Endothelial cell of umbilical vein (primary cell): ENCODE measurements around the gene MOB3A. TPM values are rescaled to one million over a fixed set of nuclear protein-coding genes. Genes with fewer than 3 reads are reported as not detected.

ENCODE experiments used
- BruUV-seq: library from RNA; stranded (reverse); fragments of 400-500 nt; replicated peaks from 2 replicates; lab custom pipeline; 2021; lab: Mats Ljungman, UMichigan
- CTCF ChIA-PET: fragments of 300-600, 350-600 bp; sonication (Branson Sonifier 250); formaldehyde crosslinking; loops from one replicate; lab custom pipeline; 2021; ENCODE audit warnings: antibody characterized with exemption, inconsistent platforms; lab: Charles Lee
- POLR2A ChIA-PET: fragments of 300-600, 350-600 bp; sonication (Branson Sonifier 250); formaldehyde crosslinking; loops from one replicate; lab custom pipeline; 2021; ENCODE audit warnings: antibody characterized with exemption, inconsistent platforms; lab: Charles Lee
- DNase-seq: peaks from one replicate; pipeline ENCODE4 v3.0.0-alpha.2; 2011; ENCODE audit warnings: low read depth, low spot score
- FAIRE-seq: peaks from 2 replicates; lab custom pipeline; 2011; peaks lifted over from hg19 to GRCh38; lab: Jason Lieb, UNC
- H2AFZ ChIP-seq: 2 replicates; pipeline ENCODE4 v1.6.0; 2012; ENCODE audit warnings: low read depth, low read length, control low read depth, inconsistent platforms
- H3K27ac ChIP-seq: 2 replicates; pipeline ENCODE4 v1.5.1; 2011; ENCODE audit warnings: low read depth, mild to moderate bottlenecking, control low read depth, low read length, moderate library complexity; ENCODE audit not compliant: insufficient read depth
- H3K27me3 ChIP-seq, 2 experiments: 2 replicates each; pipeline versions ENCODE4 v1.6.0 to v1.6.1; 2011; ENCODE audit warnings: low read length in 2 of 2, mixed read lengths in 1 of 2; ENCODE audit not compliant: control insufficient read depth in 2 of 2, insufficient read depth in 2 of 2
- H3K36me3 ChIP-seq, 2 experiments: 2 replicates in 1 of 2; 3 replicates in 1 of 2; pipeline ENCODE4 v1.5.1; 2011; ENCODE audit warnings: low read length in 2 of 2, mild to moderate bottlenecking in 1 of 2, moderate library complexity in 1 of 2; ENCODE audit not compliant: control insufficient read depth in 2 of 2, insufficient read depth in 2 of 2; ENCODE audit errors: extremely low read depth in 1 of 2
- H3K4me1 ChIP-seq: 3 replicates; pipeline ENCODE4 v1.5.1; 2011; ENCODE audit warnings: mild to moderate bottlenecking, low read length; ENCODE audit not compliant: control insufficient read depth, insufficient read depth; ENCODE audit errors: extremely low read depth
- H3K4me2 ChIP-seq: 2 replicates; pipeline ENCODE4 v1.6.1; 2011; ENCODE audit warnings: low read length, control low read depth, mixed read lengths; ENCODE audit not compliant: insufficient read depth
- H3K4me3 ChIP-seq, 3 experiments: fragments of 200-600 bp in 1 of 3; sonication (generic), shearing (Covaris generic) in 1 of 3; replicated peaks in 1 of 3; 2 replicates each; pipeline ENCODE4 v1.5.1; 2011 to 2016; ENCODE audit warnings: control low read depth in 3 of 3, low read length in 3 of 3, mild to moderate bottlenecking in 2 of 3, inconsistent platforms in 1 of 3, low read depth in 1 of 3, moderate library complexity in 1 of 3; ENCODE audit not compliant: insufficient read depth in 1 of 3
- H3K79me2 ChIP-seq: 2 replicates; pipeline ENCODE4 v1.6.0; 2012; ENCODE audit warnings: low read length, inconsistent platforms; ENCODE audit not compliant: control insufficient read depth, insufficient read depth
- H3K9ac ChIP-seq: replicated peaks from 2 replicates; pipeline ENCODE3; 2011; ENCODE audit warnings: low read length, control low read depth; ENCODE audit not compliant: insufficient read depth; ENCODE audit errors: extremely low read depth
- H3K9me1 ChIP-seq: replicated peaks from 3 replicates; pipeline ENCODE4 v1.6.0; 2011; ENCODE audit warnings: mild to moderate bottlenecking, low read length; ENCODE audit not compliant: control insufficient read depth, insufficient read depth; ENCODE audit errors: extremely low read depth
- H3K9me3 ChIP-seq: replicated peaks from 2 replicates; pipeline ENCODE4 v1.5.1; 2012; ENCODE audit warnings: low read length, inconsistent platforms; ENCODE audit not compliant: control insufficient read depth, insufficient read depth
- H4K20me1 ChIP-seq: replicated peaks from 2 replicates; pipeline ENCODE3; 2011; ENCODE audit warnings: mild to moderate bottlenecking, low read length; ENCODE audit not compliant: control insufficient read depth, insufficient read depth; ENCODE audit errors: extremely low read depth
- CTCF ChIP-seq, 2 donors: IDR thresholded peaks; 1 replicate in 1 of 2; 2 replicates in 1 of 2; pipeline ENCODE4 v1.5.1; 2011; ENCODE audit warnings: low read length in 2 of 2, mild to moderate bottlenecking in 2 of 2, moderate library complexity in 2 of 2, control low read depth in 1 of 2, inconsistent platforms in 1 of 2, low read depth in 1 of 2; ENCODE audit not compliant: insufficient read depth in 1 of 2; ENCODE audit errors: extremely low read depth in 1 of 2
- MAX ChIP-seq: IDR thresholded peaks from 2 replicates; pipeline ENCODE4 v1.6.1; 2011; ENCODE audit not compliant: insufficient read depth, insufficient read length
- POLR2A ChIP-seq: IDR thresholded peaks from 2 replicates; pipeline ENCODE4 v1.6.1; 2012; ENCODE audit warnings: low read depth, mild to moderate bottlenecking, control low read depth, low read length
- POLR2AphosphoS5 ChIP-seq: IDR thresholded peaks from 2 replicates; pipeline ENCODE4 v1.6.1; 2012; ENCODE audit warnings: low read depth, mild to moderate bottlenecking, control low read depth, low read length, moderate library complexity; ENCODE audit not compliant: insufficient read depth
- dilution Hi-C: fragments of 300-500 bp; cut with MboI; formaldehyde crosslinking; loops from one replicate; pipeline ENCODE4 v1.15.0; 2019; ENCODE audit warnings: low sequenced_read_pairs; ENCODE audit not compliant: extremely low pct_ligation_motif_present
- intact Hi-C: fragments of 100-400 bp; cut with micrococcal nuclease; formaldehyde crosslinking; loops from one replicate; pipeline ENCODE4 v1.10.0; 2022
- polyA plus RNA-seq, 4 experiments: library from polyadenylated mRNA; depleted of rRNA in 3 of 4; stranded (reverse) in 3 of 4; unstranded in 1 of 4; fragments of >200 nt; gene quantifications; 2 replicates each; pipeline versions ENCODE4 v1.2.1 to v1.2.3, GENCODE V29; 2011 to 2012; ENCODE audit warnings: missing spikeins in 1 of 4
- total RNA-seq: library from RNA; stranded (reverse); gene quantifications from 2 replicates; pipeline ENCODE4 v1.2.3, GENCODE V29; 2021

The MOB3A gene
- total and polyA plus RNA-seq, 2 donors (not counting 3 experiments of a cell fraction or from before 2014, with no cell fraction given), result 46.5 to 59.7 TPM

- H3K9me3 ChIP-seq, result no peaks in the 10 kb centered on the region
- dilution Hi-C loops (no loop called here), intact Hi-C loops (loop anchor here (1.0 kb wide), 1 partner anchor 9 kb away; the partner anchor contains the start of gene MKNK2)
- no peaks in the 10 kb centered on the region for H4K20me1 ChIP-seq
- peaks cover 19% of the 10 kb centered on the region for H3K79me2 ChIP-seq
- ChIA-PET POLR2A (interaction anchor here (1.3 kb wide), 1 partner anchor 9 kb away, joined by 3 read pairs; no protein-coding TSS in a partner anchor), CTCF (interaction anchor here (0.7 to 1.1 kb wide), 3 partner anchors 10 to 219 kb away, joined by 4 to 6 read pairs (median 5); no protein-coding TSS in a partner anchor)
- H3K9ac ChIP-seq, result no peak overlapping the region
- FAIRE-seq (no peak), DNase-seq (no peak)
- no peak overlapping the region for H3K4me3 ChIP-seq
- no peak overlapping the region for H2AFZ ChIP-seq
- no peaks in the 10 kb centered on the region for H3K27me3 ChIP-seq
- BruUV-seq, result no TSS peak
- TF ChIP-seq CTCF (IDR thresholded peaks at IDR 0.05; ENCODE audit: extremely low read depth in 1 of 2, insufficient read depth in 1 of 2, low read depth in 1 of 2, low read length in 2 of 2), result no peak
- TF ChIP-seq POLR2AphosphoS5, result no peak
- no peak for TF ChIP-seq POLR2A
- TF ChIP-seq MAX, result no peak
- no peak overlapping the region for H3K4me2 ChIP-seq
- peak overlapping the region; percentile 9 for H3K27ac ChIP-seq
- H3K4me1 ChIP-seq, result peaks cover 23% of the 10 kb centered on the region
- no peaks in the 10 kb centered on the region for H3K9me1 ChIP-seq
- peaks cover 4 to 60% of the 10 kb centered on the region in 2 experiments for H3K36me3 ChIP-seq
Observed at GRCh38 chr19:2042485-2043250, 53.5 kb downstream of the MOB3A start.
